Right ventricle myocardium inferior (tissue), 1 donor: Measurements from ENCODE around the gene LCP1. TPM values are rescaled to one million over a fixed set of nuclear protein-coding genes. Genes with fewer than 3 reads are reported as not detected.

Source experiments
- ATAC-seq: fragments of 200-7000 bp; cut with Tn5 transposase; one replicate; pipeline ENCODE4 v1.9.1; 2020; ENCODE audit warnings: mild to moderate bottlenecking, moderate library complexity
- DNase-seq: peaks from one replicate; pipeline ENCODE4 v3.0.0; 2021; ENCODE audit errors: missing footprints
- intact Hi-C: fragments of 100-400 bp; cut with DNase I; formaldehyde crosslinking; loops from one replicate; pipeline ENCODE4 v1.11.0; 2022
- total RNA-seq: library from RNA; stranded (reverse); fragmentation: NEBNext Ultra II Directional; extraction: Animal tissue kit (Norgen Biotek cat#: 25700); gene quantifications from one replicate; pipeline ENCODE4 v1.2.1, GENCODE V29; 2021
- donor health status: DM: no; HTN: yes; CAD: no; lungs with severe emphysema.

The LCP1 gene
- total RNA-seq, 1 donor from 2014 or later: 26.4 TPM

- ATAC-seq: no peak
- intact Hi-C loops: no loop called here
- DNase-seq: no peak
Measured at GRCh38 chr13:46137627-46138317, 44.2 kb downstream of the LCP1 start.

- ATAC-seq (no peak), DNase-seq (no peak)
- intact Hi-C loops: no loop called here
Measured at GRCh38 chr13:46136688-46137087, 45.3 kb downstream of the LCP1 start.

- DNase-seq (no peak), ATAC-seq (no peak)
Measured at GRCh38 chr13:46134961-46135522, 46.9 kb downstream of the LCP1 start.

GRCh38 chr13:46134494-46134893 lies 47.5 kb downstream of the LCP1 start:
- no peak for ATAC-seq
- intact Hi-C loops: no loop called here
- no peak for DNase-seq

More at GRCh38 chr13:46134961-46135522, 46.9 kb downstream of the LCP1 start:
- intact Hi-C loops: no loop called here

- DNase-seq (no peak), ATAC-seq (no peak)
- intact Hi-C loops: no loop called here
Measured at GRCh38 chr13:46132109-46132508, 49.9 kb downstream of the LCP1 start.

- DNase-seq (no peak), ATAC-seq (no peak)
- intact Hi-C loops: no loop called here
Measured at GRCh38 chr13:46131705-46132104, 50.3 kb downstream of the LCP1 start.

GRCh38 chr13:46129955-46130618 lies 51.9 kb downstream of the LCP1 start:
- intact Hi-C loops: no loop called here
- no peak for ATAC-seq
- DNase-seq: no peak

- DNase-seq (no peak), ATAC-seq (no peak)
- intact Hi-C loops: no loop called here
Measured at GRCh38 chr13:46129124-46129523, 52.9 kb downstream of the LCP1 start.

GRCh38 chr13:46127358-46128023 lies 54.5 kb downstream of the LCP1 start:
- DNase-seq (no peak), ATAC-seq (no peak)
- intact Hi-C loops: loop anchor here (2.0 kb wide), 1 partner anchor 321 kb away; no protein-coding TSS in a partner anchor

GRCh38 chr13:46126552-46127357 lies 55.2 kb downstream of the LCP1 start:
- DNase-seq (peak; percentile 71), ATAC-seq (peak; percentile 81)
- intact Hi-C loops: loop anchor here (2.0 kb wide), 1 partner anchor 320 kb away; no protein-coding TSS in a partner anchor

- intact Hi-C loops: loop anchor here (2.0 kb wide), 1 partner anchor 319 kb away; no protein-coding TSS in a partner anchor
- ATAC-seq (no peak), DNase-seq (no peak)
Measured at GRCh38 chr13:46126056-46126455, 55.9 kb downstream of the LCP1 start.

GRCh38 chr13:46124967-46125933 lies 56.7 kb downstream of the LCP1 start:
- intact Hi-C loops: no loop called here

GRCh38 chr13:46124531-46124966 lies 57.4 kb downstream of the LCP1 start:
- intact Hi-C loops: no loop called here
- DNase-seq (no peak), ATAC-seq (no peak)

More at GRCh38 chr13:46124967-46125933, 56.7 kb downstream of the LCP1 start:
- no peak for DNase-seq
- ATAC-seq: no peak

- no peak for DNase-seq
- intact Hi-C loops: no loop called here
- no peak for ATAC-seq
Measured at GRCh38 chr13:46122304-46122703, 59.7 kb downstream of the LCP1 start.

- intact Hi-C loops: no loop called here
- ATAC-seq: peak; percentile 34
- DNase-seq: no peak
Measured at GRCh38 chr13:46121597-46122163, 60.3 kb downstream of the LCP1 start.

- intact Hi-C loops: no loop called here
- ATAC-seq (peak; percentile 55), DNase-seq (no peak)
Measured at GRCh38 chr13:46121033-46121432, 60.9 kb downstream of the LCP1 start.
